HEK293 (cell line): ENCODE data around the gene AAK1.

Experiments
- CTCF ChIA-PET: fragments of 350-600 bp; formaldehyde crosslinking; extraction: SDS; loops from one replicate; lab custom pipeline; 2021; ENCODE audit warnings: antibody characterized with exemption; lab: Yijun Ruan, JAX
- POLR2A ChIA-PET: fragments of 300-600 bp; formaldehyde crosslinking; extraction: SDS; loops from one replicate; lab custom pipeline; 2020; ENCODE audit warnings: antibody characterized with exemption, inconsistent platforms; lab: Yijun Ruan, JAX
- H3K27ac ChIP-seq: fragments of 200-500 bp; sonication (Bioruptor generic); 2 replicates; pipeline ENCODE4 v1.5.1; 2014; ENCODE audit warnings: low read depth, low read length, control low read depth, inconsistent platforms; ENCODE audit errors: extremely low read depth
- H3K36me3 ChIP-seq, 2 experiments: fragments of 200-500 bp in 1 of 2; sonication (Bioruptor generic) in 1 of 2; 1 replicate in 1 of 2; 2 replicates in 1 of 2; pipeline ENCODE4 v1.5.1; 2014 to 2017; ENCODE audit warnings: inconsistent platforms in 2 of 2, low read length in 2 of 2; ENCODE audit not compliant: control insufficient read depth in 2 of 2, insufficient read depth in 1 of 2
- H3K4me1 ChIP-seq: fragments of 200-500 bp; sonication (Bioruptor generic); 2 replicates; pipeline ENCODE4 v1.5.1; 2014; ENCODE audit warnings: mild to moderate bottlenecking, low read length, inconsistent platforms; ENCODE audit not compliant: control insufficient read depth, insufficient read depth
- H3K4me3 ChIP-seq: 2 replicates; pipeline ENCODE4 v1.5.1; 2011; ENCODE audit warnings: low read depth, mild to moderate bottlenecking, control low read depth, low read length, moderate library complexity
- H3K9me3 ChIP-seq: fragments of 200-500 bp; sonication (Bioruptor generic); 2 replicates; pipeline ENCODE4 v1.5.1; 2014; ENCODE audit warnings: low read depth, low read length, inconsistent platforms; ENCODE audit not compliant: control insufficient read depth, insufficient read depth
- FEZF1 ChIP-seq: fragments of 450-650 bp; formaldehyde crosslinking; IDR thresholded peaks from 2 replicates; pipeline ENCODE4 v1.5.1; 2016; ENCODE audit warnings: missing biosample characterization, missing genetic modification characterization
- HOXA7 ChIP-seq: sonication (generic); formaldehyde crosslinking; IDR thresholded peaks from 2 replicates; pipeline ENCODE4 v1.8.1; 2022; ENCODE audit warnings: missing genetic modification reagents, borderline replicate concordance
- INSM2 ChIP-seq: fragments of 450-650 bp; formaldehyde crosslinking; IDR thresholded peaks from 2 replicates; pipeline ENCODE4 v1.5.1; 2016; ENCODE audit warnings: missing biosample characterization, missing genetic modification characterization
- KLF7 ChIP-seq: fragments of 450-650 bp; formaldehyde crosslinking; IDR thresholded peaks from 2 replicates; pipeline ENCODE4 v1.5.1; 2016; ENCODE audit warnings: missing biosample characterization, missing genetic modification characterization, borderline replicate concordance
- KLF8 ChIP-seq: fragments of 450-650 bp; formaldehyde crosslinking; IDR thresholded peaks from 2 replicates; pipeline ENCODE4 v1.5.1; 2016; ENCODE audit warnings: missing biosample characterization, missing genetic modification characterization
- MZF1 ChIP-seq: fragments of 450-650 bp; formaldehyde crosslinking; IDR thresholded peaks from 2 replicates; pipeline ENCODE4 v1.5.1; 2017; ENCODE audit warnings: missing biosample characterization, missing genetic modification characterization, borderline replicate concordance
- OSR2 ChIP-seq: fragments of 450-650 bp; formaldehyde crosslinking; IDR thresholded peaks from 2 replicates; pipeline ENCODE4 v1.5.1; 2016; ENCODE audit warnings: missing biosample characterization, missing genetic modification characterization
- ZBTB20 ChIP-seq: fragments of 450-650 bp; formaldehyde crosslinking; IDR thresholded peaks from 2 replicates; pipeline ENCODE4 v1.5.1; 2016; ENCODE audit warnings: missing biosample characterization, missing genetic modification characterization
- ZBTB7A ChIP-seq: fragments of 450-650 bp; formaldehyde crosslinking; IDR thresholded peaks from 2 replicates; pipeline ENCODE4 v1.5.1; 2016; ENCODE audit warnings: low read depth, missing biosample characterization, missing genetic modification characterization
- ZFP3 ChIP-seq: fragments of 450-650 bp; formaldehyde crosslinking; IDR thresholded peaks from 2 replicates; pipeline ENCODE4 v1.5.1; 2016; ENCODE audit warnings: low read depth, missing biosample characterization, missing genetic modification characterization
- ZFP41 ChIP-seq: fragments of 450-650 bp; formaldehyde crosslinking; IDR thresholded peaks from 2 replicates; pipeline ENCODE4 v1.5.1; 2016; ENCODE audit warnings: missing biosample characterization, missing genetic modification characterization, borderline replicate concordance
- ZNF37A ChIP-seq: fragments of 450-650 bp; IDR thresholded peaks from 2 replicates; pipeline ENCODE4 v1.5.1; 2018; ENCODE audit warnings: missing biosample characterization, missing genetic modification characterization
- ZNF404 ChIP-seq: fragments of 450-650 bp; formaldehyde crosslinking; IDR thresholded peaks from 2 replicates; pipeline ENCODE4 v1.5.1; 2017; ENCODE audit warnings: missing biosample characterization, missing genetic modification characterization
- ZNF514 ChIP-seq: fragments of 450-650 bp; formaldehyde crosslinking; IDR thresholded peaks from 2 replicates; pipeline ENCODE4 v1.5.1; 2016; ENCODE audit warnings: missing biosample characterization, missing genetic modification characterization
- ZNF549 ChIP-seq: fragments of 450-650 bp; IDR thresholded peaks from 2 replicates; pipeline ENCODE4 v1.5.1; 2018; ENCODE audit warnings: missing biosample characterization, missing genetic modification characterization, mild to moderate bottlenecking, inconsistent platforms, moderate library complexity
- ZNF830 ChIP-seq: fragments of 450-650 bp; IDR thresholded peaks from 2 replicates; pipeline ENCODE4 v1.5.0; 2018; ENCODE audit warnings: missing biosample characterization, missing genetic modification characterization, low read depth, mild to moderate bottlenecking, moderate library complexity
- TF ChIP-seq, protein P1 (sequence below): fragments of 450-650 bp; formaldehyde crosslinking; optimal IDR thresholded peaks from 2 replicates; pipeline ENCODE3; 2016; ENCODE audit warnings: missing biosample characterization, mild to moderate bottlenecking, missing genetic modification characterization
- TF ChIP-seq, protein P2 (sequence below): fragments of 450-650 bp; formaldehyde crosslinking; IDR thresholded peaks from 2 replicates; pipeline ENCODE4 v1.5.1; 2016; ENCODE audit warnings: missing biosample characterization, missing genetic modification characterization
- TF ChIP-seq, protein P3 (sequence below): fragments of 450-650 bp; formaldehyde crosslinking; IDR thresholded peaks from 2 replicates; pipeline ENCODE4 v1.5.1; 2016; ENCODE audit warnings: missing biosample characterization, missing genetic modification characterization

AAK1 gene

DNA sequence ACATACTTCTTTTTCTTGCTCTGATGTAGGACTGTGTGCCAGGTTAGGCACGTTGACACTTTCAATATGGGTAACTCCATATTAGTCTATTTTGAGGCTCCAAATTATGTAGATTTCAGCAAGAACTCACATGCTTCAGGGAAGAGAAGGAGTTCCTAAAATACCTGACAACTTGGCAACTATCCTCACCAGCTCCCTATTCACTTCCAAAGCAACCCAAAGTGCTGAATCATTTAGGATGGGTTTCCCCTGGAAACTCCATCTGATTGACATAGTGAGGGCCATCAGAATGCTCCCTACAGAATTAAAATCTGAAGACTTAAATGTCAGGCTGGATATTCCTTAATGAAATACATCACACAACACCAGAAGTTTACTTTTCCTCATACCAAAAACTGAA, 173.8 kb downstream of the AAK1 start:
- CTCF ChIA-PET, result no interaction called here
- POLR2A ChIA-PET, result no interaction called here

DNA sequence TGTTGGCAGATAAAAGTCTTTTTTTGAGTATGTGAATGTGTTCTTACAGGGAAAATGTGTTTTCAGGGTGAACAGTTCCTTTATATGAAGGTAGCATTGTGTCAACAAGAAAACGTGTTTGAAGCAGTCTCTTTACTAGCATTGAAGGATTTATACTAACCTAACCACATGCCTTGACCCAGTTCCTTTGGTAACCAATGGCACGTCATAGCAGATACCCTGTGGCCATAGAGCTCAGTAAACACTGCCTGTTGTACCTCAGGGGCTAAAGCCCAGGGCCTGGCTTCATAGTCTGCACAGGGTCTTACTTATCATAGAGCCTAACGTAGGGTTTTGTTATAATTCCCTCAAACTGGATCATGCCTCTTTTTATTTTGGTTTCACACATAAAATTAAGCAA, 174.2 kb downstream of the AAK1 start:
- Histone ChIP-seq H3K4me1 (no peaks in the 10 kb centered on the region), H3K4me3 (no peak overlapping the region), H3K9me3 (no peaks in the 10 kb centered on the region), H3K27ac (no peak overlapping the region), H3K36me3 (peaks cover 0 to 16% of the 10 kb centered on the region in 2 experiments; a peak in 1 of 3 replicates)
- CTCF ChIA-PET, result no interaction called here
- TF ChIP-seq KLF7 (tag by site-specific recombination) (no peak), ZNF37A (tag by site-specific recombination) (no peak), ZFP41 (tag by site-specific recombination) (no peak), ZNF549 (no peak), ZBTB20 (tag by site-specific recombination) (no peak), FEZF1 (tag by site-specific recombination) (no peak), ZNF514 (tag by site-specific recombination) (no peak), ZBTB7A (tag by site-specific recombination) (no peak), ZNF830 (tag by site-specific recombination) (no peak), ZFP3 (tag by site-specific recombination) (no peak), HOXA7 (CRISPR knock-in tag) (no peak), OSR2 (tag by site-specific recombination) (no peak), INSM2 (tag by site-specific recombination) (no peak), MZF1 (no peak), KLF8 (tag by site-specific recombination) (no peak)
- TF ChIP-seq, protein P1, sequence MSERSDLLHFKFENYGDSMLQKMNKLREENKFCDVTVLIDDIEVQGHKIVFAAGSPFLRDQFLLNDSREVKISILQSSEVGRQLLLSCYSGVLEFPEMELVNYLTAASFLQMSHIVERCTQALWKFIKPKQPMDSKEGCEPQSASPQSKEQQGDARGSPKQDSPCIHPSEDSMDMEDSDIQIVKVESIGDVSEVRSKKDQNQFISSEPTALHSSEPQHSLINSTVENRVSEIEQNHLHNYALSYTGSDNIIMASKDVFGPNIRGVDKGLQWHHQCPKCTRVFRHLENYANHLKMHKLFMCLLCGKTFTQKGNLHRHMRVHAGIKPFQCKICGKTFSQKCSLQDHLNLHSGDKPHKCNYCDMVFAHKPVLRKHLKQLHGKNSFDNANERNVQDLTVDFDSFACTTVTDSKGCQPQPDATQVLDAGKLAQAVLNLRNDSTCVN (tag by site-specific recombination), result no peak
- TF ChIP-seq, protein P2, sequence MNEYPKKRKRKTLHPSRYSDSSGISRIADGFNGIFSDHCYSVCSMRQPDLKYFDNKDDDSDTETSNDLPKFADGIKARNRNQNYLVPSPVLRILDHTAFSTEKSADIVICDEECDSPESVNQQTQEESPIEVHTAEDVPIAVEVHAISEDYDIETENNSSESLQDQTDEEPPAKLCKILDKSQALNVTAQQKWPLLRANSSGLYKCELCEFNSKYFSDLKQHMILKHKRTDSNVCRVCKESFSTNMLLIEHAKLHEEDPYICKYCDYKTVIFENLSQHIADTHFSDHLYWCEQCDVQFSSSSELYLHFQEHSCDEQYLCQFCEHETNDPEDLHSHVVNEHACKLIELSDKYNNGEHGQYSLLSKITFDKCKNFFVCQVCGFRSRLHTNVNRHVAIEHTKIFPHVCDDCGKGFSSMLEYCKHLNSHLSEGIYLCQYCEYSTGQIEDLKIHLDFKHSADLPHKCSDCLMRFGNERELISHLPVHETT, result no peak
- TF ChIP-seq, protein P3, sequence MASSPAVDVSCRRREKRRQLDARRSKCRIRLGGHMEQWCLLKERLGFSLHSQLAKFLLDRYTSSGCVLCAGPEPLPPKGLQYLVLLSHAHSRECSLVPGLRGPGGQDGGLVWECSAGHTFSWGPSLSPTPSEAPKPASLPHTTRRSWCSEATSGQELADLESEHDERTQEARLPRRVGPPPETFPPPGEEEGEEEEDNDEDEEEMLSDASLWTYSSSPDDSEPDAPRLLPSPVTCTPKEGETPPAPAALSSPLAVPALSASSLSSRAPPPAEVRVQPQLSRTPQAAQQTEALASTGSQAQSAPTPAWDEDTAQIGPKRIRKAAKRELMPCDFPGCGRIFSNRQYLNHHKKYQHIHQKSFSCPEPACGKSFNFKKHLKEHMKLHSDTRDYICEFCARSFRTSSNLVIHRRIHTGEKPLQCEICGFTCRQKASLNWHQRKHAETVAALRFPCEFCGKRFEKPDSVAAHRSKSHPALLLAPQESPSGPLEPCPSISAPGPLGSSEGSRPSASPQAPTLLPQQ (tag by site-specific recombination), result no peak
- POLR2A ChIA-PET, result no interaction called here

More for the DNA sequence above, 173.8 kb downstream of the AAK1 start:
- no peak overlapping the region for H3K4me3 ChIP-seq
- peaks cover 0 to 16% of the 10 kb centered on the region in 2 experiments; a peak in 1 of 3 replicates for H3K36me3 ChIP-seq
- no peak for TF ChIP-seq ZNF404 (tag by site-specific recombination)
- H3K9me3 ChIP-seq, result no peaks in the 10 kb centered on the region
- H3K27ac ChIP-seq, result no peak overlapping the region
- no peaks in the 10 kb centered on the region for H3K4me1 ChIP-seq
